Fibroblast of the conjunctiva (primary cell): ENCODE measurements around the gene OCA2.
"Not testable (repeated sequence)": the region's sequence is repeated elsewhere in the genome, so short reads cannot be mapped to it uniquely, and the experiment has no call there.

Experiments
- DNase-seq: peaks from one replicate; pipeline ENCODE4 v3.0.0-alpha.2; 2010; ENCODE audit warnings: low read depth

Gene OCA2

GRCh38 chr15:27723821-27724220 lies 375.3 kb downstream of the OCA2 start:
- DNase-seq: no peak

- DNase-seq: no peak
These were observed 377.0 kb downstream of the OCA2 start for GRCh38 chr15:27722102-27722501.

GRCh38 chr15:27714675-27715074 lies 384.4 kb downstream of the OCA2 start:
- DNase-seq: no peak

GRCh38 chr15:27713850-27714249 lies 385.3 kb downstream of the OCA2 start:
- not testable (repeated sequence) for DNase-seq

GRCh38 chr15:27707257-27707656 lies 391.9 kb downstream of the OCA2 start:
- no peak for DNase-seq

- no peak for DNase-seq
These were observed 392.8 kb downstream of the OCA2 start for GRCh38 chr15:27706300-27706699.

- no peak for DNase-seq
These were observed 394.1 kb downstream of the OCA2 start for GRCh38 chr15:27705056-27705455.
